OCI-LY7 (cell line): ENCODE measurements around the gene TSN. TPM values are rescaled to one million over a fixed set of nuclear protein-coding genes. Genes with fewer than 3 reads are reported as not detected.

ENCODE experiments used
- BruUV-seq: library from RNA; stranded (reverse); fragments of 400-500 nt; replicated peaks from 2 replicates; lab custom pipeline; 2021; lab: Mats Ljungman, UMichigan
- CTCF ChIA-PET: fragments of 300-600 bp; sonication (Branson Sonifier 250); formaldehyde crosslinking; loops from one replicate; lab custom pipeline; 2022; ENCODE audit warnings: antibody characterized with exemption; ENCODE audit not compliant: unreplicated experiment; lab: Charles Lee
- POLR2A ChIA-PET: fragments of 300-600 bp; sonication (Branson Sonifier 250); formaldehyde crosslinking; loops from one replicate; lab custom pipeline; 2022; ENCODE audit warnings: antibody characterized with exemption; lab: Charles Lee
- DNase-seq: peaks from one replicate; pipeline ENCODE4 v3.0.0-alpha.2; 2015; ENCODE audit warnings: low spot score
- H2AFZ ChIP-seq: fragments of 200-600 bp; sonication (generic), shearing (Covaris generic); 2 replicates; pipeline ENCODE4 v1.6.1; 2014; ENCODE audit warnings: mild to moderate bottlenecking, antibody characterized with exemption, low read length, moderate library complexity
- H3K27ac ChIP-seq: fragments of 200-600 bp; sonication (generic); 2 replicates; pipeline ENCODE4 v1.5.1; 2014; ENCODE audit warnings: mixed run types, low read depth, mild to moderate bottlenecking, moderate library complexity, low read length, inconsistent platforms; ENCODE audit not compliant: poor library complexity, severe bottlenecking
- H3K36me3 ChIP-seq: fragments of 200-600 bp; sonication (generic); 2 replicates; pipeline ENCODE4 v1.6.1; 2014; ENCODE audit warnings: mild to moderate bottlenecking, antibody characterized with exemption, low read length, moderate library complexity, mixed read lengths; ENCODE audit not compliant: insufficient read depth
- H3K4me1 ChIP-seq: fragments of 200-600 bp; sonication (generic); 2 replicates; pipeline ENCODE4 v1.5.1; 2014; ENCODE audit warnings: mild to moderate bottlenecking, low read length; ENCODE audit not compliant: insufficient read depth, poor library complexity, severe bottlenecking
- H3K4me2 ChIP-seq: fragments of 200-600 bp; sonication (generic); 2 replicates; pipeline ENCODE4 v1.6.1; 2014; ENCODE audit warnings: mild to moderate bottlenecking, low read length
- H3K4me3 ChIP-seq: fragments of 200-600 bp; sonication (generic); 2 replicates; pipeline ENCODE4 v1.5.1; 2014; ENCODE audit warnings: mild to moderate bottlenecking, low read depth, low read length; ENCODE audit not compliant: poor library complexity, severe bottlenecking
- H3K79me2 ChIP-seq: fragments of 200-600 bp; sonication (generic); 2 replicates; pipeline ENCODE4 v1.6.1; 2016; ENCODE audit warnings: low read depth, mild to moderate bottlenecking, low read length, moderate library complexity, mixed read lengths; ENCODE audit not compliant: insufficient read depth
- H3K9me2 ChIP-seq: fragments of 200-600 bp; sonication (generic); 2 replicates; pipeline ENCODE4 v1.6.1; 2016; ENCODE audit warnings: mild to moderate bottlenecking, low read length, mixed read lengths; ENCODE audit not compliant: insufficient read depth
- H3K9me3 ChIP-seq: fragments of 200-600 bp; sonication (generic); 2 replicates; pipeline ENCODE4 v1.6.1; 2014; ENCODE audit warnings: mild to moderate bottlenecking, mixed run types, low read length, mixed read lengths
- H4K20me1 ChIP-seq: fragments of 200-600 bp; sonication (generic); 2 replicates; pipeline ENCODE4 v1.6.1; 2014; ENCODE audit warnings: mild to moderate bottlenecking, antibody characterized with exemption, low read length, moderate library complexity, mixed read lengths; ENCODE audit not compliant: insufficient read depth
- EZH2phosphoT487 ChIP-seq: fragments of 200-600 bp; sonication (generic); IDR thresholded peaks from 2 replicates; pipeline ENCODE4 v1.6.1; 2018; ENCODE audit warnings: low read depth, borderline replicate concordance, mild to moderate bottlenecking, mixed run types, antibody characterized with exemption, low read length, moderate library complexity, mixed read lengths
- intact Hi-C: fragments of 100-400 bp; cut with micrococcal nuclease; formaldehyde crosslinking; loops from one replicate; pipeline ENCODE4 v1.10.0; 2022; ENCODE audit not compliant: unreplicated experiment
- total RNA-seq, 2 experiments: library from RNA; depleted of rRNA in 1 of 2; stranded (reverse); fragments of >200 nt in 1 of 2; shearing (Covaris generic) in 1 of 2; gene quantifications; 2 replicates each; pipeline ENCODE4 v1.2.3, GENCODE V29; 2014 to 2022
- TF ChIP-seq, protein P1 (sequence below): fragments of 200-600 bp; sonication (generic); conservative IDR thresholded peaks from 2 replicates; pipeline ENCODE4 v1.5.1; 2014; ENCODE audit warnings: mild to moderate bottlenecking, antibody characterized with exemption, low read length, moderate library complexity, mixed read lengths

TSN gene
- total RNA-seq, 2 experiments from 2014 or later: 59.2 to 102 TPM

DNA sequence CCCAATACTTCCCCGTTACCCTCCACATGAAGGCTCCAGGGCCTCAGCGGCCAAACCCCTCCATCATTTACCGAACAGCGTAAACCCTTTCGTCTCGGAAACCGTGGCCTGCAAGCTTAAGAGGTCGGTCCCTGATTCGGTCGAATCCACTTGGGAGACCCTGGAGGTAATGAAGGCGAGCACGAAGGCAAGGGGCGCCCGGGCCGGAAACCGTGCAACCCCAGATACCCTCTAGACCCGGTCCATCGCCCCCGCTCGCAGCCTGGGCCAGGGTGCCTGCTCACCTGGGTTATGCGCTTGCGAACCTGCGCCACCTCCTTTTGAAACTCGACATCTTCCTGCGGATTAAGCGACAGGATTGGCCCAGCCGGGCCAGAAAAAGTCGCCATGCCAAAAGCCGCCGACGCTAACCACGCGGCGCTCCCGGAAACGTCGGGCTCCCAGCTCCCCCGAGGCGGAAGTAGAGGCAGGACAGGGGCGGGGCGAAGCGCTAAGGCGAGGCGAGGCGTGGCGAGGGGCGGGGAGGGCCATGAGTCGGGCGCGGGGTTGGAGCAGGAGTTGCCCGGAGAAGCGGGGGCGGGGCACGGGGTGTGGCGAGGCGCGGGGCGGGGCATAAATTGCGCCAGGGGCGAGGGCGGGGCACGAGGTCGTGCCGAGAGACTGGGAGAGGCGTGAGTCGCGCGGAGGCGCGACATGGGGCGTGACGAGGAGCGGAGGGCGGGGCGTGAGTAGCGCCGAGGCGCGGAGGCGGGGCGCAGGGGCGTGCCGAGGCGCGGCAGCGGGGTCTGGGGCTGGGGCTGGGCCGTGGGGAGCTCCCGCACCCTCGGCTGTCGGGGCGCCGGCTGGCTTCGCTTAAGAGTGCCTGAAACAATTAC is 18.8 kb upstream of the TSN start, which contains the start of gene NIFK:
Gene NIFK, minus strand, starts transcription at position 414 of the 875 bp plus-strand sequence. Its CDS starts 25 bp downstream, at position 389.
- peaks cover 9% of the 10 kb centered on the region for H4K20me1 ChIP-seq
- intact Hi-C loops: loop anchor here (1.0 to 10.0 kb wide), 5 partner anchors 19 to 1722 kb away; partner anchors contain the start of genes EPB41L5, RNU4ATAC and TSN
- BruUV-seq: no TSS peak
- H3K9me3 ChIP-seq: no peaks in the 10 kb centered on the region
- peak within 1 kb of the TSS; percentile 81 for H3K4me2 ChIP-seq
- H3K27ac ChIP-seq: peak within 1 kb of the TSS; percentile 61
- peaks cover 16% of the 10 kb centered on the region for H3K4me1 ChIP-seq
- TF ChIP-seq EZH2phosphoT487: no peak
- TF ChIP-seq, protein P1, sequence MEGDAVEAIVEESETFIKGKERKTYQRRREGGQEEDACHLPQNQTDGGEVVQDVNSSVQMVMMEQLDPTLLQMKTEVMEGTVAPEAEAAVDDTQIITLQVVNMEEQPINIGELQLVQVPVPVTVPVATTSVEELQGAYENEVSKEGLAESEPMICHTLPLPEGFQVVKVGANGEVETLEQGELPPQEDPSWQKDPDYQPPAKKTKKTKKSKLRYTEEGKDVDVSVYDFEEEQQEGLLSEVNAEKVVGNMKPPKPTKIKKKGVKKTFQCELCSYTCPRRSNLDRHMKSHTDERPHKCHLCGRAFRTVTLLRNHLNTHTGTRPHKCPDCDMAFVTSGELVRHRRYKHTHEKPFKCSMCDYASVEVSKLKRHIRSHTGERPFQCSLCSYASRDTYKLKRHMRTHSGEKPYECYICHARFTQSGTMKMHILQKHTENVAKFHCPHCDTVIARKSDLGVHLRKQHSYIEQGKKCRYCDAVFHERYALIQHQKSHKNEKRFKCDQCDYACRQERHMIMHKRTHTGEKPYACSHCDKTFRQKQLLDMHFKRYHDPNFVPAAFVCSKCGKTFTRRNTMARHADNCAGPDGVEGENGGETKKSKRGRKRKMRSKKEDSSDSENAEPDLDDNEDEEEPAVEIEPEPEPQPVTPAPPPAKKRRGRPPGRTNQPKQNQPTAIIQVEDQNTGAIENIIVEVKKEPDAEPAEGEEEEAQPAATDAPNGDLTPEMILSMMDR: no peak
- peak; percentile 98 for DNase-seq
- peaks cover 38% of the 10 kb centered on the region for H3K36me3 ChIP-seq
- peak within 1 kb of the TSS; percentile 92 for H3K4me3 ChIP-seq
- H3K9me2 ChIP-seq: no peaks in the 10 kb centered on the region
- peak within 1 kb of the TSS; percentile 53 for H2AFZ ChIP-seq
- POLR2A ChIA-PET: interaction anchor here (0.6 to 2.7 kb wide), 18 partner anchors 15 to 1940 kb away, joined by 3 to 7 read pairs (median 4); partner anchors contain the start of gene RNU4ATAC
- CTCF ChIA-PET: interaction anchor here (0.6 to 1.6 kb wide), 6 partner anchors 35 to 1043 kb away, joined by 3 to 12 read pairs (median 5); no protein-coding TSS in a partner anchor
- peaks cover 44% of the 10 kb centered on the region for H3K79me2 ChIP-seq

DNA sequence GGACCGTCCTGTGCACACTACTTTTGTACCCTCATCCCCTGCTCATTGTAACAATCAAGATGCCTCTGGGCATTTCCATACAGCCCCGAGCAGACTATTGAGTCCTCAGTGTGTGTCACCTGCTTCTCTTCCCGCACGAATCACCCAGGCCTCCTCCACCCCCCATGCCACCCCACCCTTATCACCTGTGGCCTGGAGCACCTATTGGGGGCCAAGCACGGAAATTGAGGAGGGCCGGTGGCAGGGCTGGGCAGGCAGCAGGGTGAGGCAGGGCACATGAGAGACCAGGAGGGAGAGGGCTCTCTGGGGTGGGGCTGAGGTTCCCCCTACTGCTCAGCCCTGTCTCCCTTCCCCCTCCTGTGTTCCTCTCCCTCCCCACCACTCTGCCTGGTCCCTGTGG is 14.5 kb upstream of the TSN start:
- DNase-seq: no peak

More for the DNA sequence above, 14.5 kb upstream of the TSN start:
- BruUV-seq: no TSS peak
- intact Hi-C loops: no loop called here
- Histone ChIP-seq H3K4me2 (no peak overlapping the region), H3K4me1 (peaks cover 5% of the 10 kb centered on the region), H2AFZ (no peak overlapping the region), H3K36me3 (no peaks in the 10 kb centered on the region), H4K20me1 (no peaks in the 10 kb centered on the region), H3K9me3 (no peaks in the 10 kb centered on the region), H3K4me3 (no peak overlapping the region), H3K9me2 (no peaks in the 10 kb centered on the region), H3K79me2 (peaks cover 7% of the 10 kb centered on the region), H3K27ac (no peak overlapping the region)
- ChIA-PET POLR2A (no interaction called here), CTCF (no interaction called here)
- TF ChIP-seq EZH2phosphoT487: no peak
- TF ChIP-seq, protein P1: no peak
